Epithelial cell of proximal tubule (primary cell): ENCODE results near the gene CAMK2D. TPM values are rescaled to one million over a fixed set of nuclear protein-coding genes. Genes with fewer than 3 reads are reported as not detected.

Experiments used
- DNase-seq: peaks from one replicate; pipeline ENCODE4 v3.0.0-alpha.2; 2011; ENCODE audit warnings: low read depth
- H3K4me3 ChIP-seq: 2 replicates; pipeline ENCODE4 v1.5.1; 2011; ENCODE audit warnings: low read depth, mild to moderate bottlenecking, low read length
- total RNA-seq: library from RNA; depleted of rRNA; stranded (reverse); fragments of >200 nt; gene quantifications from 2 replicates; pipeline ENCODE4 v1.2.3, GENCODE V29; 2015
- TF ChIP-seq, protein P1 (sequence below): conservative IDR thresholded peaks from 2 replicates; pipeline ENCODE4 v1.5.1; 2012; ENCODE audit warnings: low read depth, mild to moderate bottlenecking, low read length

Gene CAMK2D
- total RNA-seq, 1 donor from 2014 or later = 42.2 TPM

DNA sequence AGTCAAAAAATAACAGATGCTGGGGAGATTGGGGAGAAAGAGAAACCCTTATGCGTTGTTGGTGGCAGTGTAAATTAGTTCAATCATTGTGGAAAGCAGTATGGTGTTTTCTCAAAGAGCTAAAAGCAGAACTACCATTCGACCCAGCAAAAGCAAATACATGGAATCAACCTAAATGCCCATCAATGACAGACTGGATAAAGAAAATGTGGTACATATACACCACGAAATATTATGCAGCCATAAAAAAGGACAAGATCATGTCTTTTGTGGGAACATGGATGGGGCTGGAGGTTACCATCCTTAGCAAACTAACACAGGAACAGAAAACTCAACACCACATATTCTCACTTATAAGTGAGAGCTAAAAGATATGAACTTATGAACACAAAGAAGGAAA lies 188.9 kb downstream of the CAMK2D start:
- TF ChIP-seq, protein P1, sequence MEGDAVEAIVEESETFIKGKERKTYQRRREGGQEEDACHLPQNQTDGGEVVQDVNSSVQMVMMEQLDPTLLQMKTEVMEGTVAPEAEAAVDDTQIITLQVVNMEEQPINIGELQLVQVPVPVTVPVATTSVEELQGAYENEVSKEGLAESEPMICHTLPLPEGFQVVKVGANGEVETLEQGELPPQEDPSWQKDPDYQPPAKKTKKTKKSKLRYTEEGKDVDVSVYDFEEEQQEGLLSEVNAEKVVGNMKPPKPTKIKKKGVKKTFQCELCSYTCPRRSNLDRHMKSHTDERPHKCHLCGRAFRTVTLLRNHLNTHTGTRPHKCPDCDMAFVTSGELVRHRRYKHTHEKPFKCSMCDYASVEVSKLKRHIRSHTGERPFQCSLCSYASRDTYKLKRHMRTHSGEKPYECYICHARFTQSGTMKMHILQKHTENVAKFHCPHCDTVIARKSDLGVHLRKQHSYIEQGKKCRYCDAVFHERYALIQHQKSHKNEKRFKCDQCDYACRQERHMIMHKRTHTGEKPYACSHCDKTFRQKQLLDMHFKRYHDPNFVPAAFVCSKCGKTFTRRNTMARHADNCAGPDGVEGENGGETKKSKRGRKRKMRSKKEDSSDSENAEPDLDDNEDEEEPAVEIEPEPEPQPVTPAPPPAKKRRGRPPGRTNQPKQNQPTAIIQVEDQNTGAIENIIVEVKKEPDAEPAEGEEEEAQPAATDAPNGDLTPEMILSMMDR = no peak

DNA sequence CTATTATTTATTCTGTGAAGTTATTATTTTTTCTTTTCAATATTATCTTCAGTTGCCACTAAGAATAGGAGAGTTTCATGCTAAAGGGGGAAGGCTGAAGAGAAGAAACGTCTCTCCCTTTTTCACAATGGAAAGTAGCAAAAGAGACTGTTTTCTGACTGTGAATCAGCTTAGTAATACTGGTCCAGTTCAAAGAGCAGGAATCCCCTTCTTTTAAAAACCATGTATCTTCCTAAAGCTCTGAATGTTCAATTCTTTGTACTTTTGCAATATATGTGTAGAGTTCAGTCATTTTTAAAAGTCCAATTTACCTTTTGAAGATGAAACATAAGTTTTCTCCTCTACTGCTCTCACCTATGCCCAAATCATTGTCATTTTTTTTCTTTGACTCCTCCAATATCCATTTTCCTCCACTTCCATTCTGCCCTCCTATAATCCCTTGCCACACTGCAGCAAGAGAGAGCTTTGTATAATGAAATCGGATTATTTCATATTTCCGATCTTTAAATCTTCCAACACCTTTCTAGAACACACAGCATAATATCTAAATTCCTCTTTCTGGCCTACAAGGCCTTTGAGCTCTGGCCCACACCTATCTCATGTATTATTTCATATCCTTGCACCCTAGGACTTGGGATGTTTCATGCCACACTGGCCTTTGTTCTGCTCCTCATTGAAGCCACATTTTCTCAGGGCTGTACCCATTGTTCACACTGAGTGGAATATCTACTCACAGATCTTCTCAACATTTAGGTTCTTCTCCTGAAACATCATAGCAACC lies 195.3 kb downstream of the CAMK2D start:
- TF ChIP-seq, protein P1 = no peak
- no peak overlapping the region for H3K4me3 ChIP-seq
- no peak for DNase-seq

More for the DNA sequence above, 188.9 kb downstream of the CAMK2D start:
- no peak for DNase-seq
- no peak overlapping the region for H3K4me3 ChIP-seq

DNA sequence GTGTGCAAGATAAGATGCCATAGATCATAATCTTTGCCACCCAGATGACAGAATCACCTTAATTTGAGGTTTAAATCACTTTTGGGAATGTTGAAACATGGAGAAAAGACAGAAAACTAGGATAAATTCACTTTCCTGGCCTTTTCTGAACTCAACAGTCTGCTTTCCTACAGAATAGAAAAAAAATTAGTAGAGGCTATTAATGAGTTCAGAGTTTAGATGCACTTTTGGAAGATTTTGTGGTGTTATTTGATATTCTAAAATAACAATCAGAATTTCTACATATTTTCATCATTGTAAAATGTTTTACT lies 195.9 kb downstream of the CAMK2D start:
- DNase-seq = no peak
- TF ChIP-seq, protein P1 = no peak
- H3K4me3 ChIP-seq = no peak overlapping the region

DNA sequence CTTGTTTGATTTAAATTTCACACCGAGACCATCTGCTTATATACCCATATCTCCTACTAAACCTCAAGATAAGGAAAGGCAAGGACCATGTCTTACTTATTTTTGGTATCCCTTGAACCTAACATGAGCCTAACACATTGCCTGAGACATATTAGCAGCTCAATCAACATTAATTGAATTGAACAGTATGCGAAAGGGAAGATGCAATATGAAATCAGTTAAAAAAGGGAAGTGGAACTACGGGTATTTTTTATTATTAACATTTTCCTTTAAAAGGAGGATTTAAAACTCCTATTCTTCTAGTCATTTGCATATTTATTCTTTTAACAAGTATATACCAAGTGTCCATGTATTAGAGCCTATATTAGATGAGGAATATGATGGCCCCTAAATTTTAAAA lies 197.0 kb downstream of the CAMK2D start:
- H3K4me3 ChIP-seq = no peak overlapping the region
- TF ChIP-seq, protein P1 = no peak
- DNase-seq = no peak

DNA sequence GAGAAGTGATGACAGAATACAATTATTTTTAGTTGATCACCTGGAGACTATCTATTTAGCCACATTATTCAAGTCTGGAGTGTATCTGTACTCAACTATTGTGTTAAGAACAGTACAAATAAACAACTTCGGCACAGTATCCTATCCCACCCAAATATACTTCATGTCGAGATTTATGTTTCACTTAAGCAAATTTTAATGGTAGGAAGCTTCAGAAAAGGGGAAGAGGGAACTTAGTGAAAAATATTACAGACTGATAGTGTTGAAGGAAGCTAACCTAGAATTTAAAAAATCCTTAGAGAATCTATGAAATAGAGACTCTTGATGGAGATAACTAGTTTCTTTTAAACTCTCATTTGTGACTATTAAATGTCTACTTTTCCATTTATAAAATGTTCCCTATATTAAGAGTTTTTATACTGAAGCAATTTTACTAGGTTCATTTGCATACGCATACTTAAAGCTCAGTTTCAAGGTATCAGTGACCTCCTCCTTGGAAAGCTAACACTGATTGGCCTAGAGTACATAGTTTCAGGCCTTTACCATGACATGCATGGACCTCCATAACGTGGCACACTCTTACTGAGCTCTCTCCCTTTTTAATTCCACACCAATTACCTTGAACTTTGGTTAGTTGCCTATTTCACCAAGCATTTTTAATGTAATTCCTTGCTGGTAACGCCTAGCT lies 197.7 kb downstream of the CAMK2D start:
- DNase-seq = no peak
- H3K4me3 ChIP-seq = no peak overlapping the region
- TF ChIP-seq, protein P1 = no peak

DNA sequence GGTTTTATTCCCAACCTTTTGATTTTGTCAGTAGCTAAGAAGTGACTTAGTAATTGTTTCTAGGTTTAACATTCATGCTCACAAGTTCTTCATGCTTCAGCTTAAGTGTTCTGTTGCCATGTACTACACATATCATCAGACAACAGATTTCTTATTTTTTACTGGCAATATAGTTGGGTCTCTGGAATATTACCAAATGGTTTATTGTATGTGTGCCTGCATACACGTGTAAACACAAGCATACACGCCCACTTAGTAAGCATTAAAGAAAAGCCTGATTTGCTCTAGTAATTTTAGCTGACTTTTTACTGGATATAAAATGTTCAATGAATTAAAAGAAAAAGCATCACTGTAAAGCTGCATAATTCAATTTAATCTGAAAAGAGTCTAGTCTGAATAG lies 199.8 kb downstream of the CAMK2D start:
- TF ChIP-seq, protein P1 = no peak
- no peak overlapping the region for H3K4me3 ChIP-seq
- DNase-seq = no peak
